Erythroblast (primary cell): Measurements from ENCODE around the gene MAGI1.

Source experiments
- GATA1 ChIP-seq: IDR thresholded peaks from 2 replicates; pipeline ENCODE4 v1.6.1; 2011; ENCODE audit warnings: low read depth, mild to moderate bottlenecking, control low read depth, low read length, moderate library complexity
- POLR2A ChIP-seq: IDR thresholded peaks from 2 replicates; pipeline ENCODE4 v1.6.1; 2011; ENCODE audit warnings: mild to moderate bottlenecking, low read length

DNA sequence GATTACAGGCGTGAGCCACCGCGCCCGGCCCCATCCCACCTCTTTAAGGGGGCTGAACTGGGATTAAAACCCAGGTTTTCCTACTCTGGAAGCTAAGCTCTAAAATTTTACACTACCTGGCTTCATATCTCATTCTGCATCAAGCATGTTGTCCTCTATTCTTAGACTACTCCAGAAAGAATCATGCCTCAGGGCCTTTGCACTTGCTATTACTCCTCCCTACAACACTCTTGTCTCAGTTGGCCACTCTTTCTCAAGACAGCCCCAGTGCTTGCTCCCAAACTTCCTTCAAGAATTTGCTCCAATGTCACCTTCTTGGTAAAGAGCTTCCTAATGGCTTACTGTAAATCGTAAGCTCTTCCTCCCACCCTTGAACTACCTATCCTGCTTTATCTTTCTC lies 521.7 kb downstream of the MAGI1 start:
- TF ChIP-seq POLR2A (no peak), GATA1 (no peak)
